PFSK-1 (cell line): ENCODE data around the gene RCAN3.

Source experiments
- FOXP2 ChIP-seq: optimal IDR thresholded peaks from 2 replicates; pipeline ENCODE3; 2011; ENCODE audit warnings: borderline replicate concordance, control low read depth, inconsistent platforms; ENCODE audit not compliant: insufficient read depth; ENCODE audit errors: extremely low read length, extremely low read depth
- POLR2AphosphoS5 ChIP-seq: IDR thresholded peaks from 2 replicates; pipeline ENCODE4 v1.6.1; 2012; ENCODE audit warnings: low read depth, mild to moderate bottlenecking, control low read depth, low read length, moderate library complexity
- SIN3A ChIP-seq: IDR thresholded peaks from 2 replicates; pipeline ENCODE4 v1.6.1; 2012; ENCODE audit warnings: mild to moderate bottlenecking, low read length, moderate library complexity, borderline replicate concordance; ENCODE audit not compliant: insufficient read depth
- TAF1 ChIP-seq: IDR thresholded peaks from 2 replicates; pipeline ENCODE4 v1.6.1; 2012; ENCODE audit warnings: low read length, control low read depth, borderline replicate concordance; ENCODE audit not compliant: insufficient read depth
- TF ChIP-seq, protein P1 (sequence below), 2 experiments: IDR thresholded peaks; 2 replicates each; pipeline versions ENCODE4 v1.6.1 to v1.8.0; 2011 to 2012; ENCODE audit warnings: low read depth in 2 of 2, low read length in 2 of 2, control low read depth in 1 of 2, inconsistent platforms in 1 of 2, mild to moderate bottlenecking in 1 of 2, moderate library complexity in 1 of 2; ENCODE audit not compliant: insufficient read depth in 1 of 2

GRCh38 chr1:24553931-24554330 lies 51.3 kb downstream of the RCAN3 start:
- TF ChIP-seq, protein P1, sequence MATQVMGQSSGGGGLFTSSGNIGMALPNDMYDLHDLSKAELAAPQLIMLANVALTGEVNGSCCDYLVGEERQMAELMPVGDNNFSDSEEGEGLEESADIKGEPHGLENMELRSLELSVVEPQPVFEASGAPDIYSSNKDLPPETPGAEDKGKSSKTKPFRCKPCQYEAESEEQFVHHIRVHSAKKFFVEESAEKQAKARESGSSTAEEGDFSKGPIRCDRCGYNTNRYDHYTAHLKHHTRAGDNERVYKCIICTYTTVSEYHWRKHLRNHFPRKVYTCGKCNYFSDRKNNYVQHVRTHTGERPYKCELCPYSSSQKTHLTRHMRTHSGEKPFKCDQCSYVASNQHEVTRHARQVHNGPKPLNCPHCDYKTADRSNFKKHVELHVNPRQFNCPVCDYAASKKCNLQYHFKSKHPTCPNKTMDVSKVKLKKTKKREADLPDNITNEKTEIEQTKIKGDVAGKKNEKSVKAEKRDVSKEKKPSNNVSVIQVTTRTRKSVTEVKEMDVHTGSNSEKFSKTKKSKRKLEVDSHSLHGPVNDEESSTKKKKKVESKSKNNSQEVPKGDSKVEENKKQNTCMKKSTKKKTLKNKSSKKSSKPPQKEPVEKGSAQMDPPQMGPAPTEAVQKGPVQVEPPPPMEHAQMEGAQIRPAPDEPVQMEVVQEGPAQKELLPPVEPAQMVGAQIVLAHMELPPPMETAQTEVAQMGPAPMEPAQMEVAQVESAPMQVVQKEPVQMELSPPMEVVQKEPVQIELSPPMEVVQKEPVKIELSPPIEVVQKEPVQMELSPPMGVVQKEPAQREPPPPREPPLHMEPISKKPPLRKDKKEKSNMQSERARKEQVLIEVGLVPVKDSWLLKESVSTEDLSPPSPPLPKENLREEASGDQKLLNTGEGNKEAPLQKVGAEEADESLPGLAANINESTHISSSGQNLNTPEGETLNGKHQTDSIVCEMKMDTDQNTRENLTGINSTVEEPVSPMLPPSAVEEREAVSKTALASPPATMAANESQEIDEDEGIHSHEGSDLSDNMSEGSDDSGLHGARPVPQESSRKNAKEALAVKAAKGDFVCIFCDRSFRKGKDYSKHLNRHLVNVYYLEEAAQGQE (IDR thresholded peaks at IDR 0.05; ENCODE audit: insufficient read depth in 1 of 2, low read depth in 2 of 2, low read length in 2 of 2): no peak
- TF ChIP-seq POLR2AphosphoS5 (no peak), SIN3A (no peak), TAF1 (no peak), FOXP2 (no peak)
